Peyer's patch (tissue), 4 donors: ENCODE data around the gene BICD2. TPM values are rescaled to one million over a fixed set of nuclear protein-coding genes. Genes with fewer than 3 reads are reported as not detected.

Source experiments
- DNase-seq, 3 donors: peaks; one replicate each; pipeline ENCODE4 v3.0.0-alpha.2; 2017 to 2019
- H3K27ac ChIP-seq, 4 donors: fragments of 200-600 bp; sonication (generic); one replicate each; pipeline ENCODE4 v1.5.1; 2016 to 2019
- H3K27me3 ChIP-seq, 2 donors: fragments of 200-600 bp; sonication (generic); one replicate each; pipeline ENCODE4 v1.5.1; 2019
- H3K36me3 ChIP-seq, 3 donors: fragments of 200-600 bp; sonication (generic); one replicate each; pipeline ENCODE4 v1.5.1; 2016 to 2019
- H3K4me1 ChIP-seq, 4 donors: fragments of 200-600 bp; sonication (generic); one replicate each; pipeline ENCODE4 v1.5.1; 2016 to 2019
- H3K4me3 ChIP-seq, 4 donors: fragments of 200-600 bp; sonication (generic); 1 replicate in 3 of 4; 2 replicates in 1 of 4; pipeline ENCODE4 v1.5.1; 2016 to 2019; ENCODE audit warnings: mild to moderate bottlenecking in 1 of 4
- H3K9me3 ChIP-seq, 4 donors: fragments of 200-600 bp; sonication (generic); one replicate each; pipeline ENCODE4 v1.5.1; 2016 to 2019; ENCODE audit warnings: mild to moderate bottlenecking in 1 of 4
- CTCF ChIP-seq, 6 experiments: fragments of 450-650 bp in 4 of 6; fragments of 200-600 bp in 2 of 6; sonication (generic) in 1 of 6; IDR thresholded peaks; one replicate each; pipeline ENCODE4 v1.5.1; 2017 to 2019; ENCODE audit warnings: antibody characterized with exemption in 6 of 6, mild to moderate bottlenecking in 3 of 6, moderate library complexity in 1 of 6
- POLR2A ChIP-seq, 2 donors: fragments of 450-650 bp; IDR thresholded peaks; one replicate each; pipeline ENCODE4 v1.5.1; 2017; ENCODE audit warnings: antibody characterized with exemption in 2 of 2, mild to moderate bottlenecking in 2 of 2, moderate library complexity in 2 of 2
- total RNA-seq, 4 donors: library from RNA; depleted of rRNA; stranded (reverse); fragments of >200 nt; gene quantifications; one replicate each; pipeline ENCODE4 v1.1.0, GENCODE V29; 2016

BICD2 gene
- total RNA-seq, 4 donors from 2014 or later: 4.2 to 41.3 (median 8.8) TPM

- DNase-seq: no peak
- Histone ChIP-seq H3K4me1 (peaks cover 0 to 7% (median 0%) of the 10 kb centered on the region in 4 donors), H3K9me3 (no peaks in the 10 kb centered on the region), H3K27me3 (no peaks in the 10 kb centered on the region), H3K4me3 (no peak overlapping the region), H3K36me3 (no peaks in the 10 kb centered on the region), H3K27ac (no peak overlapping the region)
- TF ChIP-seq POLR2A (IDR thresholded peaks at IDR 0.05) (no peak), CTCF (IDR thresholded peaks at IDR 0.05) (no peak)
Measured at GRCh38 chr9:92774274-92774673, 9.6 kb upstream of the BICD2 start.

- no peak for DNase-seq
- no peak for TF ChIP-seq POLR2A (IDR thresholded peaks at IDR 0.05)
- TF ChIP-seq CTCF (IDR thresholded peaks at IDR 0.05): no peak
- Histone ChIP-seq H3K27ac (no peak overlapping the region), H3K27me3 (no peaks in the 10 kb centered on the region), H3K4me3 (no peak overlapping the region), H3K36me3 (no peaks in the 10 kb centered on the region), H3K4me1 (peaks cover 0 to 7% (median 0%) of the 10 kb centered on the region in 4 donors), H3K9me3 (no peaks in the 10 kb centered on the region)
Measured at GRCh38 chr9:92773810-92774209, 9.2 kb upstream of the BICD2 start.

GRCh38 chr9:92771309-92771708, 6.7 kb upstream of the BICD2 start:
- Histone ChIP-seq H3K4me1 (peaks cover 0 to 7% (median 0%) of the 10 kb centered on the region in 4 donors), H3K27ac (peak overlapping the region in 2 of 4 donors; percentile 48 to 61), H3K9me3 (no peaks in the 10 kb centered on the region), H3K36me3 (no peaks in the 10 kb centered on the region), H3K4me3 (no peak overlapping the region), H3K27me3 (no peaks in the 10 kb centered on the region)
- no peak for DNase-seq
- TF ChIP-seq POLR2A (IDR thresholded peaks at IDR 0.05): no peak
- TF ChIP-seq CTCF (IDR thresholded peaks at IDR 0.05): no peak

GRCh38 chr9:92770360-92770995, 5.8 kb upstream of the BICD2 start:
- Histone ChIP-seq H3K4me1 (peaks cover 0 to 14% (median 4%) of the 10 kb centered on the region in 4 donors), H3K27me3 (no peaks in the 10 kb centered on the region), H3K9me3 (no peaks in the 10 kb centered on the region), H3K27ac (peak overlapping the region in 2 of 4 donors; percentile 48 to 61), H3K36me3 (no peaks in the 10 kb centered on the region), H3K4me3 (no peak overlapping the region)
- peak in 2 of 3 donors; percentile 77 to 80 for DNase-seq
- TF ChIP-seq POLR2A (IDR thresholded peaks at IDR 0.05): no peak
- no peak for TF ChIP-seq CTCF (IDR thresholded peaks at IDR 0.05)

- TF ChIP-seq POLR2A (IDR thresholded peaks at IDR 0.05) (no peak), CTCF (IDR thresholded peaks at IDR 0.05) (no peak)
- Histone ChIP-seq H3K36me3 (no peaks in the 10 kb centered on the region), H3K27me3 (no peaks in the 10 kb centered on the region), H3K4me1 (peaks cover 0 to 14% (median 5%) of the 10 kb centered on the region in 4 donors), H3K4me3 (no peak overlapping the region), H3K27ac (peak overlapping the region in 2 of 4 donors; percentile 48 to 61), H3K9me3 (no peaks in the 10 kb centered on the region)
- no peak for DNase-seq
Measured at GRCh38 chr9:92769990-92770359, 5.3 kb upstream of the BICD2 start.
